Midbrain (tissue), 1 donor: ENCODE data around the gene CLDN10.
"Not testable (repeated sequence)": the region's sequence is repeated elsewhere in the genome, so short reads cannot be mapped to it uniquely, and the experiment has no call there.

Experiments used
- DNase-seq: peaks from one replicate; lab custom pipeline; 2025; lab: John Stamatoyannopoulos, UW

CLDN10 gene

GRCh38 chr13:95541911-95542474, 10.5 kb upstream of the CLDN10 start:
- DNase-seq = no peak

DNA sequence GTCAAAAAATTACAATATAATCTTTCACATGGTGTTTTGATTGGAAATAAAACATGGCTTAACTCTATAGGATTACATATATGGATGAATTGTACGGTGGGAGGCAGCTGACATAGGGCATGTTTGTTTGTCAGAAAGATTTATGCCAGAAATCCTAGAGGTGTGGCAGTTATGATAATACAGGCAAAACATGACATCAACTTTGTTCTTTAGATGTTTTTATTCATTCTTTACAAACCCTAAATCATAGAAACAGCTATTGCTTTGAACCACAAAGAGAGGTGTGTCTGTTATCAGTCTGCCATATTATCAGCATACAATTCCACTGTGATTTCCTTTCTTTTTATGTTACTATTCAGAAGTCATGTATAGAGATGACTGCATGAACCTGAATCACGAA, 8.2 kb upstream of the CLDN10 start:
- DNase-seq = no peak

DNA sequence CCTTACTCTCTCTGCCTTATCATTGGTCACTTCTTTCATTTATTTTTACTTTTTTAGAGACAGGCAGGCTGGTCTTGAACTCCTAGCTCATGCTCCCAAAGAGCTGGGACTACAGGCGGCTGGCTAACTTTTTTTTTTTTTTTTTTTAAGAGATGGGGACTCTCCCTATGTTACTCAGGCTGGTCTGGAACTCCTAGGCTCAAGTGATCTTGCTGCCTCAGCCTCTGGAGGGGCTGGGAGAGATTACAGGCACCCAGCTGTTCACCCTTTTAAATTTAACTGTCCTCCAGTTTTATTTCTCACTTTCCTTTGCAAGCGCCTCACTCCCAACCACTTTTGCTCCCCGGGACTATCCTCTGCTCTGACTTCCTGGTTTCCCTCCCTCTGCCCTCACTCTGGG, 5.6 kb upstream of the CLDN10 start:
- DNase-seq = no peak

DNA sequence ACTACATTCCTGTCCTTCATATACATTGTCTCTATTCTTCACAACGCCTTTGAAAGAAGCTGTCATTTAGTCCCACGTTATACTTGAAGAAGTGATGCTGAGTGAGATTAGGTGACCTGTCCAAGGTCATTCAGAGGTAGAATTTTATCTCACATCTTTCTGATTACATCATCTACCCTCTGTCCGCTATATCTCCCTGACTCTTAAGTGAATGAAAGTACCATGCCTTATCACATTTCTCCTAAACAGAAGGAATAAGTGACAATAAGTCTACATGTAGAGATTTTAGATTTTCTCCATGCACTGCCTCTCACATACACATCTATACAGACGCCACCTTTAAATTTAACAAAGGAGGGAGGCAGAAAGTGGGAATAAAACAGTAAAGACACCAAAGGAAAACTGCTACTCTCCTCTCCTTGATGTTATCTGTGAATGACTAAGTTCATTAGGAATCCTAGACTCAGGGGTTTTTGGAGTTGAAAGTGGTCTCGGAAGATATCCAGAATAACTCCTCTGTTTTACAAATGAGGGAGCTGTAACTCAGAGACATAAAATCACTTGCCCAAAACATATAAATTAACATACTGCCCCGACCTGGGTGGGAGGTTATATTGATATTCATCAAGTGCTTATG, 4.9 kb upstream of the CLDN10 start:
- no peak for DNase-seq

GRCh38 chr13:95552208-95552538, 347 bp upstream of the CLDN10 start:
- no peak for DNase-seq

DNA sequence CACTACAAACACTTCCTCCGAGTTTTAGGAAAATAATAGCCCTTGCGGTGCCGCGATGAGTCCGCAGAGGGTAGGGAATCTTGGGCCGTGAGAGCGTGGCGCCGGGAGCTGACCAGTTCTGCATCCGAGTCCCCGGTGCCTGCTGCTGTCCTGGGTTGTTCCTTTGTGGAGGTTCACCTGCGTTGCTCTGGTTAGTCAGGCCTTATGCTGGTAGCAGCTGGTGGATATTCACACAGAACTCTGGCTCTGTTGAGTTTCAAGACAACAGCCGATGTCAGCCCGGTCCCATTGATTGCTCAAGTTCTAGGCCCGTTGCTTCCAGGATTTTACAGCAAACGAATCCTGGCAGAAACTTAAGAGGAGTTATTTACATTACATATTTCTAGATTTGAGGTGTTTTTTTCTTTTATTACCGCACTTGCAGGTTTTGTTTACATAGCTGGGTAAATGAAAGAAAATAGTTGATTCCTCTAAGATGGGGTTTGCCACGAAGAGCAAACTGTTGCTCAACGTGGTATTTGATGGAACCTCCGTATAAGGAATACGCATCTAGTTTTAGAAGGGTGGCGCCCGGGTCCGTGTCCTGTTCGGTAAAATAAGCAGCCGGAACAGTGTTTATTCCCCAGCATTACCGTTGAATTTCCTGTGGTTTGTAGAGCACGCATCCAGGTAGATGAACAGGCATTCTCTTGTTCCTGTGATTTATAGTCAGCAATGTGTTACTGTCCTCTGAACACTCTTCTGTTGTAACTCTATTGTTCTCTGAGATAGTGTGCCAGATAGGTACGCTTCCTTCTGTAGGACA, 1.3 kb downstream of the CLDN10 start:
- no peak for DNase-seq

DNA sequence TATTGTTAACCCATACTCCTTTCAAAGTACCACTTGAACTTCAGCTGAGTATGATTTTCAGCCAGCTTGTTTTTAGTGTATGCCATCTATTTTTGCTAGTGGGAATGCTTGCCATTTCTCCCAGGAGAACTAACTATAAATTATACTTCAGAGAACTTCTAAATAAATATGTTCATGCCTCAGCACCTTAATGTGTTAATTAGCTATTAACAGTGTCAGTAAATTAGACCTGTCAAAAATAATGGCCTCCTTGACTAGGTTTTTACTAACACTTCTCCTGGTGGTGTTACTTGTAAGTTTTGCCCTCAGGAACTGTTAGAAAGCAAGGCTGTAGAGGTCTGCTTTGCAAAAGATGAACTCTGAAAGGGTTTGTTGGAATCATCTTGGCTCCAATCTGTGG, 4.5 kb downstream of the CLDN10 start:
- no peak for DNase-seq

- DNase-seq = no peak
These were observed 6.6 kb downstream of the CLDN10 start for GRCh38 chr13:95559100-95559499.

GRCh38 chr13:95560387-95560786, 7.9 kb downstream of the CLDN10 start:
- no peak for DNase-seq

- DNase-seq = no peak
These were observed 11.6 kb downstream of the CLDN10 start for GRCh38 chr13:95564091-95564490.

DNA sequence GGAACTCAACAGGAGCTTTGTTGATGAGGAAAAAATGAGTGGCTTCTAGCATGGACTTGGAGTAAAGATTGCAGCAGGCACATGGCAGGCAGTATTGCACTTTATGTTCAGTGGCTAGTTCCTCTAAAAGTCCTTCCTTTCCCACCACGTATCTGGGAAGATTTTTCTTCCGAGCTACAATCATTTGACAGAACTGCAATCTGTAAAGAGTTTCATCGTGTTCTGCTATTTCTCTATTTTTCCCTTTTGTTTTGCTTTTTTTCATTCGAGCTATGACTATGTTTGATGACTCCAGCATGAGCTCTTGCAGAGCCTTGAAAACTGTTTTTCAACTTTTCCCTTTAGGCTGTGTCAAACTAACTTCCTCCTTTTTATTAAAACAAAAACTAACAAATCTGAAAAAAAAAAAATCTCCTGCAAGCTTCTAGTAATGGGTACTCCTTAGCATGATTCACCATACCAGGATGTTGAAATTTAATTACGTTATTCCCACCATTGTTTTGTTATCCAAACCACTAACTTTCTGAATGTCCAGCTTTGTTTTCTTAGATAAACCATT, 12.3 kb downstream of the CLDN10 start:
- no peak for DNase-seq

DNA sequence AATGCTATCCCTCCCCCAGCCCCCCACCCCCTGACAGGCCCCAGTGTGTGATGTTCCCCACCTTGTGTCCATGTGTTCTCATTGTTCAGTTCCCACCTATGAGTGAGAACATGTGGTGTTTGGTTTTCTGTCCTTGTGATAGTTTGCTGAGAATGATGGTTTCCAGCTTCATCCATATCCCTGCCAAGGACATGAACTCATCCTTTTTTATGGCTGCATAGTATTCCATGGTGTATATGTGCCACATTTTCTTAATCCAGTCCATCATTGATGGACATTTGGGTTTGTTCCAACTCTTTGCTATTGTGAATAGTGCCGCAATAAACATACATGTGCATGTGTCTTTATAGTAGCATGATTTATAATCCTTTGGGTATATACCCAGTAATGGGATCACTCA, 13.2 kb downstream of the CLDN10 start:
- not testable (repeated sequence) for DNase-seq

GRCh38 chr13:95568131-95568530, 15.6 kb downstream of the CLDN10 start:
- DNase-seq = no peak

DNA sequence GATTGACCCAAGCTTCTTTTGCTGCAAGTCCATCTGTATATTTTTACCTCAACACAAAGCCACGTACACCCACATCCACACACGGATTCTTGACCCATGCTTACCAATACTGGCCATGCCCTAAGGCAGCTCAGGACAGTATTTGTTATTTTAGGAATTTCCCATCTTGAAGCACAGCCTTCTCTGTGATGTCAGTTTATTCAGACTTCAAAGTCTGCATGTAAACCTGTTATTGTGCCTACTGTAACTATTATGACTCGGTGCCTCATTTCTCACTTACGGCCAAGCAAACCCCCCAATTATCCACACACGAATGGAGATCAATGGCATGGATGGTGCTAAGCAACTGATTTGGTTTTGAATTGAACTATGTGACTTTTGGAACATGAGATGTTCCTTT, 17.5 kb downstream of the CLDN10 start:
- DNase-seq = no peak

- DNase-seq = no peak
These were observed 19.4 kb downstream of the CLDN10 start for GRCh38 chr13:95571941-95572340.

DNA sequence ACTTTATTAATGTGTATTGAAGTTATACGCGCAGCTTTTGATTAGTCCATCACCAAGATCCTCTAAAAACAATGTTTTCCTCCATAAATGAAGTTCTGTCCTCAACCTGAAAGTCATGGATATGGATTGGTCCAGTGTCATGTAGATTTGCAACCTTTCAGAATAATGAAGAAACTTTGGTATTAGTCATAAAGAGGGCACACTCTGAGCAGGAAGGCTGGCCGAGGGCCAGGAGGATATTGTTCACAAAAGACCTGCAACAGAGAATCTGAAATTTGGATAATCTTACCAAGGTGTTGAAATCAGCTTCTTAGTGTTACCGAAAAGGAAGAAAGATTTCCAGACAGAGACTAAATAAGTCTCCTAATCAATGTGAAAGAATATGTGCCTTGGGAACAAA, 20.7 kb downstream of the CLDN10 start:
- no peak for DNase-seq

- no peak for DNase-seq
These were observed 26.8 kb downstream of the CLDN10 start for GRCh38 chr13:95579303-95579702.

DNA sequence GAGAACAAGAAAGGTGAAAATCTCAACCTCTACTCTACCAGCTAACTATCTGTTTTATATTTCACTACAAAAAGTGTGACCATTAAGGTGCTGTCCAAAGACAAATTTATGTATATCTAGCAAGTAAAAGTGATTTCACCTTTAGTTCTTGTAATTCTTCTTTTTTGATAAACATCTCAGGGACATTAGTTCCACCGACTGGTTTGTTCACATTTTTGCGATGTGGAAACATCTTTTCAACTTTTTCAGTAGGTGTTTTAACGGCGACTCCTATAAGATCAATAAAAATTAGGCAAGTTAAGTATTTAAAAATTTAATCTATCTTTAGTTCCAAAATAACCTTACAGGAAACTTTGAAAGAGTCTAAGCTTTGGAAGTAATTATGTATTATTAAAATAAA, 33.3 kb downstream of the CLDN10 start:
- no peak for DNase-seq

DNA sequence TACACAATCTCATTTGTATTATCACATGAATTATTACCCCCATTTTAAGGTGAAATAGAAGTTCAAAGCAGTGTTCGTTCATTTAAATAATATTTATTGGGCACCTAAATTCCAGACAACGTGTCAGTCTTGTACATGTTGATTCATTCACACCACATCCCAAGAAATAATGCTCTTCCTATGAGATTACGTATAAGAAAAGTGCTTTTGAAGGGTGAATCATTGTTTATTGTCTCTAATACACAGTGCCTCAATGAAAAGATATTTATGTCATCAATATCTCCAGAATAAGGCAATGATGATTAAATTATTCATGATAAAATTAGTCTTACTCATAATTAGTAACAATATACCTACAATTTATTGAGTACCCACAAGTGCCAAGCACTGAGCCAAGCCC, 35.6 kb downstream of the CLDN10 start:
- DNase-seq = no peak

GRCh38 chr13:95588721-95589120, 36.2 kb downstream of the CLDN10 start:
- no peak for DNase-seq

- DNase-seq = no peak
These were observed 40.9 kb downstream of the CLDN10 start for GRCh38 chr13:95593462-95593861.

DNA sequence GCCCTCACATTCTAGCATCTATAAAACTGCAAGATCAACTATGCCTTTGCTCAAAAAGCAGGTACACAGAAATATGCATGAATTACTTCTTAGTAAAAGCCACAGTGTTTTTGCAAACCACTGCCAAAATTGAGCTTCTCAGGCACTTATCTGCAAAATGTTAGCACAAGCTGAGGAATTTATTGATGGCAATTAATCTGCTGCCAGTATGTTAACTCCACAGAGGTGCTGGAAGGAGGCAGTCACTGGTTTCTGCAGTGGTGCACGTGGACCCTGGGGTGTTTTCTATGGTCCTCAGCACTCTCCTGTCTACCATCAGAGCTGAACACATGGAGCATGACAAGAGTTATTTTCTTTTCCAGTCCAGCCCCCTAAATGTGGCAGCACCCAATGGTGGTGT, 44.2 kb downstream of the CLDN10 start:
- DNase-seq = no peak

DNA sequence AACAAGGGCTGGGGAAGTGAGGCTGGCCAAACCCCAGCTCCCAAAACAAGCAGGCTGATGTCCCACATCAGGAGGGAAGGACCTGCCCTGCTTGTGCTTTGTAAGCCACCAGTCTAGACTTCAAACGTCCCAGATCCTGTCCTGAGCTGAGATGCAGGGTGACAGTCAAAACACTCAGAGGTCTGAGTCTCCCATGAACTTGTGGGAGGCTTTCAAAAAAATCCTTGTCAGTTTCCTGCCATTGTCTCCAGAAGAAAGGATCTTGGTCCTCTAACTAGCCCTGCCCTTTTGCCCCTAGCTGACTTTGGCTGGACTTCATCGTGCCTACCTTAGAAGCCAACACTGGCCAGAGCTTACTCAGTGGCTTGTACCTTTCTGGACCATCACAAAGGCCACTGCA, 48.7 kb downstream of the CLDN10 start:
- DNase-seq = no peak
